Measurements from ENCODE around the gene LRRC8B. TPM values are rescaled to one million over a fixed set of nuclear protein-coding genes. Genes with fewer than 3 reads are reported as not detected.

The LRRC8B gene
- polyA plus RNA-seq (2013, experiment 1 of 2): 14.1 TPM
- polyA plus RNA-seq (2013, experiment 2 of 2): 15.2 TPM

- Histone ChIP-seq H4K8ac (ENCODE audit: low read depth, low read length) (peak within 1 kb of the TSS; percentile 99), H2AFZ (ENCODE audit: low read length) (peak within 1 kb of the TSS; percentile 99), H3K36me3 (replicated peaks in 1 of 2; ENCODE audit: control insufficient read depth in 2 of 2, insufficient read depth in 2 of 2, low read length in 2 of 2) (no peaks in the 10 kb centered on the region), H3K4ac (ENCODE audit: low read length) (peak within 1 kb of the TSS; percentile 99), H3K27ac (replicated peaks; ENCODE audit: low read length) (peak within 1 kb of the TSS; percentile 92), H3K4me3 (ENCODE audit: low read length in 2 of 2) (peak within 1 kb of the TSS; percentile 64 to 99), H3K23ac (ENCODE audit: low read depth, low read length, poor library complexity) (peak within 1 kb of the TSS; percentile 86), H3K9me3 (replicated peaks in 1 of 2; ENCODE audit: control insufficient read depth in 2 of 2, insufficient read depth in 1 of 2, low read depth in 1 of 2, low read length in 2 of 2) (peaks cover 1 to 3% of the 10 kb centered on the region in 2 donors), H2BK120ac (ENCODE audit: low read depth, low read length) (peak within 1 kb of the TSS; percentile 95), H4K91ac (ENCODE audit: low read depth, low read length, poor library complexity) (peak within 1 kb of the TSS; percentile 90), H2BK12ac (ENCODE audit: low read length) (peak within 1 kb of the TSS; percentile 65), H3K4me2 (ENCODE audit: insufficient read depth, low read length, poor library complexity, severe bottlenecking) (peak within 1 kb of the TSS; percentile 85), H3K9ac (ENCODE audit: low read depth, low read length, poor library complexity) (peak within 1 kb of the TSS; percentile 100), H2BK5ac (ENCODE audit: low read length) (peak within 1 kb of the TSS; percentile 99), H3K14ac (ENCODE audit: low read length) (peak within 1 kb of the TSS; percentile 86), H3K79me1 (ENCODE audit: low read depth, low read length) (peaks cover 3% of the 10 kb centered on the region), H2AK5ac (ENCODE audit: low read depth, low read length) (peak within 1 kb of the TSS; percentile 92), H3K27me3 (ENCODE audit: control insufficient read depth in 3 of 3, insufficient read depth in 3 of 3, low read depth in 1 of 3, low read length in 3 of 3) (peaks cover 0 to 21% (median 0%) of the 10 kb centered on the region in 3 experiments), H3K18ac (ENCODE audit: low read length) (peak within 1 kb of the TSS; percentile 99), H3K4me1 (ENCODE audit: control insufficient read depth in 2 of 2, insufficient read depth in 1 of 2, low read depth in 1 of 2, low read length in 2 of 2) (peaks cover 7 to 19% of the 10 kb centered on the region in 2 donors), H2BK15ac (ENCODE audit: low read length) (peak within 1 kb of the TSS; percentile 92)
- no CpG with 5 or more reads among the region's 85 CpGs for WGBS, 2 donors (ENCODE audit: extremely low coverage in 2 of 2, insufficient read length in 2 of 2, insufficient replicate concordance in 1 of 2)
- DNase-seq (ENCODE audit: low spot score): peak; percentile 86
Measured at GRCh38 chr1:89524369-89525168, at the start of gene LRRC8B. TSS of gene LRRC8B (plus strand) at chr1:89524829. CDS start at chr1:89582651, 57,822 bp downstream.

GRCh38 chr1:89475269-89475668 is 49.4 kb upstream of the LRRC8B start:
- Histone ChIP-seq H3K4me2 (ENCODE audit: insufficient read depth, low read length, poor library complexity, severe bottlenecking) (no peak overlapping the region), H3K4ac (ENCODE audit: low read length) (no peak overlapping the region), H3K18ac (ENCODE audit: low read length) (no peak overlapping the region), H2BK15ac (ENCODE audit: low read length) (no peak overlapping the region), H3K14ac (ENCODE audit: low read length) (no peak overlapping the region), H3K9me3 (replicated peaks in 1 of 2; ENCODE audit: control insufficient read depth in 2 of 2, insufficient read depth in 1 of 2, low read depth in 1 of 2, low read length in 2 of 2) (peaks cover 0 to 2% of the 10 kb centered on the region in 2 donors), H3K27me3 (ENCODE audit: control insufficient read depth in 3 of 3, insufficient read depth in 3 of 3, low read depth in 1 of 3, low read length in 3 of 3) (no peaks in the 10 kb centered on the region), H3K4me1 (ENCODE audit: control insufficient read depth in 2 of 2, insufficient read depth in 1 of 2, low read depth in 1 of 2, low read length in 2 of 2) (no peaks in the 10 kb centered on the region), H2BK120ac (ENCODE audit: low read depth, low read length) (no peak overlapping the region), H2BK5ac (ENCODE audit: low read length) (no peak overlapping the region), H2AFZ (ENCODE audit: low read length) (no peak overlapping the region), H3K9ac (ENCODE audit: low read depth, low read length, poor library complexity) (no peak overlapping the region), H2AK5ac (ENCODE audit: low read depth, low read length) (no peak overlapping the region), H3K27ac (replicated peaks; ENCODE audit: low read length) (no peak overlapping the region), H3K4me3 (ENCODE audit: low read length in 2 of 2) (no peak overlapping the region), H4K91ac (ENCODE audit: low read depth, low read length, poor library complexity) (no peak overlapping the region), H3K23ac (ENCODE audit: low read depth, low read length, poor library complexity) (no peak overlapping the region), H4K8ac (ENCODE audit: low read depth, low read length) (no peak overlapping the region), H2BK12ac (ENCODE audit: low read length) (no peak overlapping the region), H3K79me1 (ENCODE audit: low read depth, low read length) (no peaks in the 10 kb centered on the region), H3K36me3 (replicated peaks in 1 of 2; ENCODE audit: control insufficient read depth in 2 of 2, insufficient read depth in 2 of 2, low read length in 2 of 2) (no peaks in the 10 kb centered on the region)
- no peak for DNase-seq (ENCODE audit: low spot score)
- WGBS, 2 donors (ENCODE audit: extremely low coverage in 2 of 2, insufficient read length in 2 of 2, insufficient replicate concordance in 1 of 2): no CpG with 5 or more reads among the region's 1 CpG

GRCh38 chr1:89476072-89476471 is 48.6 kb upstream of the LRRC8B start:
- Histone ChIP-seq H3K9ac (ENCODE audit: low read depth, low read length, poor library complexity) (no peak overlapping the region), H3K27ac (replicated peaks; ENCODE audit: low read length) (no peak overlapping the region), H3K4me2 (ENCODE audit: insufficient read depth, low read length, poor library complexity, severe bottlenecking) (no peak overlapping the region), H3K4ac (ENCODE audit: low read length) (no peak overlapping the region), H2AFZ (ENCODE audit: low read length) (no peak overlapping the region), H3K14ac (ENCODE audit: low read length) (no peak overlapping the region), H3K4me1 (ENCODE audit: control insufficient read depth in 2 of 2, insufficient read depth in 1 of 2, low read depth in 1 of 2, low read length in 2 of 2) (no peaks in the 10 kb centered on the region), H2BK120ac (ENCODE audit: low read depth, low read length) (no peak overlapping the region), H2BK5ac (ENCODE audit: low read length) (no peak overlapping the region), H4K8ac (ENCODE audit: low read depth, low read length) (no peak overlapping the region), H3K79me1 (ENCODE audit: low read depth, low read length) (no peaks in the 10 kb centered on the region), H3K36me3 (replicated peaks in 1 of 2; ENCODE audit: control insufficient read depth in 2 of 2, insufficient read depth in 2 of 2, low read length in 2 of 2) (no peaks in the 10 kb centered on the region), H3K9me3 (replicated peaks in 1 of 2; ENCODE audit: control insufficient read depth in 2 of 2, insufficient read depth in 1 of 2, low read depth in 1 of 2, low read length in 2 of 2) (peaks cover 0 to 4% of the 10 kb centered on the region in 2 donors), H4K91ac (ENCODE audit: low read depth, low read length, poor library complexity) (no peak overlapping the region), H2BK15ac (ENCODE audit: low read length) (no peak overlapping the region), H3K27me3 (ENCODE audit: control insufficient read depth in 3 of 3, insufficient read depth in 3 of 3, low read depth in 1 of 3, low read length in 3 of 3) (no peaks in the 10 kb centered on the region), H2BK12ac (ENCODE audit: low read length) (no peak overlapping the region), H3K18ac (ENCODE audit: low read length) (no peak overlapping the region), H3K4me3 (ENCODE audit: low read length in 2 of 2) (no peak overlapping the region), H3K23ac (ENCODE audit: low read depth, low read length, poor library complexity) (no peak overlapping the region), H2AK5ac (ENCODE audit: low read depth, low read length) (no peak overlapping the region)
- WGBS, 2 donors (ENCODE audit: extremely low coverage in 2 of 2, insufficient read length in 2 of 2, insufficient replicate concordance in 1 of 2): no CpG with 5 or more reads among the region's 1 CpG
- no peak for DNase-seq (ENCODE audit: low spot score)

GRCh38 chr1:89483010-89483756 is 41.4 kb upstream of the LRRC8B start:
- H3K4me3 ChIP-seq (ENCODE audit: low read length in 2 of 2): no peak overlapping the region
- H3K27me3 ChIP-seq (ENCODE audit: control insufficient read depth in 3 of 3, insufficient read depth in 3 of 3, low read depth in 1 of 3, low read length in 3 of 3): peaks cover 0 to 7% (median 0%) of the 10 kb centered on the region in 3 experiments
- no peak overlapping the region for H3K14ac ChIP-seq (ENCODE audit: low read length)
- no CpG with 5 or more reads among the region's 3 CpGs for WGBS, 2 donors (ENCODE audit: extremely low coverage in 2 of 2, insufficient read length in 2 of 2, insufficient replicate concordance in 1 of 2)
- peaks cover 0 to 4% of the 10 kb centered on the region in 2 donors for H3K9me3 ChIP-seq (replicated peaks in 1 of 2; ENCODE audit: control insufficient read depth in 2 of 2, insufficient read depth in 1 of 2, low read depth in 1 of 2, low read length in 2 of 2)
- no peak overlapping the region for H2BK5ac ChIP-seq (ENCODE audit: low read length)
- no peak overlapping the region for H3K4me2 ChIP-seq (ENCODE audit: insufficient read depth, low read length, poor library complexity, severe bottlenecking)
- H2BK12ac ChIP-seq (ENCODE audit: low read length): no peak overlapping the region
- no peaks in the 10 kb centered on the region for H3K36me3 ChIP-seq (replicated peaks in 1 of 2; ENCODE audit: control insufficient read depth in 2 of 2, insufficient read depth in 2 of 2, low read length in 2 of 2)
- H2BK120ac ChIP-seq (ENCODE audit: low read depth, low read length): no peak overlapping the region
- H3K23ac ChIP-seq (ENCODE audit: low read depth, low read length, poor library complexity): no peak overlapping the region
- H3K4me1 ChIP-seq (ENCODE audit: control insufficient read depth in 2 of 2, insufficient read depth in 1 of 2, low read depth in 1 of 2, low read length in 2 of 2): no peaks in the 10 kb centered on the region
- no peak overlapping the region for H3K18ac ChIP-seq (ENCODE audit: low read length)
- H3K79me1 ChIP-seq (ENCODE audit: low read depth, low read length): no peaks in the 10 kb centered on the region
- no peak overlapping the region for H2AK5ac ChIP-seq (ENCODE audit: low read depth, low read length)
- no peak overlapping the region for H3K9ac ChIP-seq (ENCODE audit: low read depth, low read length, poor library complexity)
- no peak overlapping the region for H3K27ac ChIP-seq (replicated peaks; ENCODE audit: low read length)
- H2AFZ ChIP-seq (ENCODE audit: low read length): no peak overlapping the region
- H4K91ac ChIP-seq (ENCODE audit: low read depth, low read length, poor library complexity): no peak overlapping the region
- no peak overlapping the region for H4K8ac ChIP-seq (ENCODE audit: low read depth, low read length)
- H3K4ac ChIP-seq (ENCODE audit: low read length): no peak overlapping the region
- no peak overlapping the region for H2BK15ac ChIP-seq (ENCODE audit: low read length)
- peak; percentile 71 for DNase-seq (ENCODE audit: low spot score)

Measured in neuronal stem cell (in vitro differentiated cells).